Breast epithelium (tissue), 4 donors: Measurements from ENCODE around the gene ARMH1. TPM values are rescaled to one million over a fixed set of nuclear protein-coding genes. Genes with fewer than 3 reads are reported as not detected.
"Not testable (repeated sequence)": the region's sequence is repeated elsewhere in the genome, so short reads cannot be mapped to it uniquely, and the experiment has no call there.

Experiments
- DNase-seq, 2 donors: peaks; one replicate each; pipeline ENCODE4 v3.0.0-alpha.2; 2019; ENCODE audit warnings: low spot score in 2 of 2
- H3K27ac ChIP-seq, 2 donors: fragments of 200-600 bp; sonication (generic) in 1 of 2; one replicate each; pipeline ENCODE4 v1.5.1; 2016 to 2019; ENCODE audit warnings: mild to moderate bottlenecking in 1 of 2
- H3K27me3 ChIP-seq, 2 donors: fragments of 200-600 bp; sonication (generic) in 1 of 2; one replicate each; pipeline versions ENCODE4 v1.5.1 to v1.6.0; 2017 to 2019; ENCODE audit warnings: control low read depth in 1 of 2, mild to moderate bottlenecking in 1 of 2
- H3K36me3 ChIP-seq: fragments of 200-600 bp; one replicate; pipeline ENCODE4 v1.5.1; 2019
- H3K4me1 ChIP-seq, 2 donors: fragments of 200-600 bp; sonication (generic); one replicate each; pipeline ENCODE4 v1.5.1; 2016 to 2019; ENCODE audit warnings: control low read depth in 1 of 2
- H3K4me3 ChIP-seq, 3 donors: fragments of 200-600 bp; sonication (generic); 1 replicate in 2 of 3; 2 replicates in 1 of 3; pipeline ENCODE4 v1.5.1; 2016 to 2019; ENCODE audit warnings: mild to moderate bottlenecking in 3 of 3, moderate library complexity in 2 of 3
- H3K9me3 ChIP-seq, 2 donors: fragments of 200-600 bp; sonication (generic) in 1 of 2; one replicate each; pipeline ENCODE4 v1.5.1; 2016 to 2019; ENCODE audit warnings: control low read depth in 1 of 2
- POLR2A ChIP-seq: fragments of 450-650 bp; IDR thresholded peaks from one replicate; pipeline ENCODE4 v1.6.1; 2016; ENCODE audit warnings: antibody characterized with exemption, mild to moderate bottlenecking, moderate library complexity
- POLR2AphosphoS5 ChIP-seq, 3 donors: sonication (generic); formaldehyde crosslinking; IDR thresholded peaks; one replicate each; pipeline ENCODE4 v1.6.1; 2017; ENCODE audit warnings: antibody characterized with exemption in 3 of 3
- intact Hi-C: fragments of 100-400 bp; cut with DNase I; formaldehyde crosslinking; loops from one replicate; pipeline ENCODE4 v1.15.1; 2023; ENCODE audit warnings: low total_unique reads
- total RNA-seq, 3 donors: library from RNA; depleted of rRNA; stranded (reverse); fragments of >200 nt; gene quantifications; one replicate each; pipeline ENCODE4 v1.1.0, GENCODE V29; 2016
- TF ChIP-seq, protein P1 (sequence below), 3 donors: fragments of 450-650 bp; IDR thresholded peaks; one replicate each; pipeline ENCODE4 v1.5.1; 2016 to 2017; ENCODE audit warnings: antibody characterized with exemption in 3 of 3, mild to moderate bottlenecking in 3 of 3, moderate library complexity in 3 of 3

Gene ARMH1
- total RNA-seq, 3 donors from 2014 or later: 1.8 to 3.8 (median 2.9) TPM

DNA sequence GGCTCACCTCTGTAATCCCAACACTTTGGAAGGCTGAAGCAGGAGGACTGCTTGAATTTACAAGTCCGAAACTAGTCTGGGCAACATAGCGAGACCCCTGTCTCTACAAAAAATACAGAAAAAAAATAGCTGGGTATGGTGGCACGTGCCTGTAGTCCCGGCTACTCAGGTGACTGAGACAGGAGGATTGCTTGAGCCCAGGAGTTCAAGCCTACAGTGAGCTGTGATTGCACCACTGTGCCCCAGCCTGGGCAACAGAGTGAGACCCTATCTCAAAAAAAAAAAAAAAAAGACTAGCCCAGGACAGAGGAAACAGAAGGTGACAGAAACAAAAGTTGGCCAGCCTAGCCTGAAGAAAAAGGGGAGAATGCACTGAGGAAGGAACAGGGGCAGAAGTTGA lies 21.2 kb downstream of the ARMH1 start:
- no peak overlapping the region for H3K4me3 ChIP-seq
- no peak overlapping the region for H3K27ac ChIP-seq
- no peaks in the 10 kb centered on the region for H3K4me1 ChIP-seq
- H3K36me3 ChIP-seq: no peaks in the 10 kb centered on the region
- no peak for DNase-seq
- no peaks in the 10 kb centered on the region for H3K27me3 ChIP-seq
- intact Hi-C loops: no loop called here
- H3K9me3 ChIP-seq: no peaks in the 10 kb centered on the region
- TF ChIP-seq, protein P1, sequence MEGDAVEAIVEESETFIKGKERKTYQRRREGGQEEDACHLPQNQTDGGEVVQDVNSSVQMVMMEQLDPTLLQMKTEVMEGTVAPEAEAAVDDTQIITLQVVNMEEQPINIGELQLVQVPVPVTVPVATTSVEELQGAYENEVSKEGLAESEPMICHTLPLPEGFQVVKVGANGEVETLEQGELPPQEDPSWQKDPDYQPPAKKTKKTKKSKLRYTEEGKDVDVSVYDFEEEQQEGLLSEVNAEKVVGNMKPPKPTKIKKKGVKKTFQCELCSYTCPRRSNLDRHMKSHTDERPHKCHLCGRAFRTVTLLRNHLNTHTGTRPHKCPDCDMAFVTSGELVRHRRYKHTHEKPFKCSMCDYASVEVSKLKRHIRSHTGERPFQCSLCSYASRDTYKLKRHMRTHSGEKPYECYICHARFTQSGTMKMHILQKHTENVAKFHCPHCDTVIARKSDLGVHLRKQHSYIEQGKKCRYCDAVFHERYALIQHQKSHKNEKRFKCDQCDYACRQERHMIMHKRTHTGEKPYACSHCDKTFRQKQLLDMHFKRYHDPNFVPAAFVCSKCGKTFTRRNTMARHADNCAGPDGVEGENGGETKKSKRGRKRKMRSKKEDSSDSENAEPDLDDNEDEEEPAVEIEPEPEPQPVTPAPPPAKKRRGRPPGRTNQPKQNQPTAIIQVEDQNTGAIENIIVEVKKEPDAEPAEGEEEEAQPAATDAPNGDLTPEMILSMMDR (IDR thresholded peaks at IDR 0.05): no peak
- TF ChIP-seq POLR2AphosphoS5 (IDR thresholded peaks at IDR 0.05) (no peak), POLR2A (no peak)

DNA sequence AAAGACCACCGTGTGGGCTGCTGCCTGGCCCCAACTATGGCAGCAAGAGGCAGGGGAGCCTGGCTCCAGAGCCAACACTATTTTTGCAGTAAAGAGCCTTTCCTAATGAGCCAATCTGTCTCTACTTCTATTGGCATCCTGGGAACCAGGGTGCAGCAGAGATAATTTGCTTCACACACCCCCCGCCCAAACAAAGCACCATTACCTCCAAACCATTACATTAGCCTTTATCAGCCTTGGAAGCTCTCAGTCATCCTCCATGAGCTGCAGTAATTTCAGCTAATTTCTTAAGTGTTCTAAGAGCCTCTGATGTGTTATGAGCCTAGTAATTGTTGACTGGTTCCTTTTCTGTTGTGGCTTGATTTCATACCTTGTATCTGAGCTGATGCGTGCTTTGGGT lies 21.6 kb downstream of the ARMH1 start:
- Histone ChIP-seq H3K27me3 (no peaks in the 10 kb centered on the region), H3K36me3 (no peaks in the 10 kb centered on the region), H3K27ac (no peak overlapping the region), H3K9me3 (no peaks in the 10 kb centered on the region), H3K4me1 (no peaks in the 10 kb centered on the region), H3K4me3 (no peak overlapping the region)
- DNase-seq: no peak
- intact Hi-C loops: no loop called here
- no peak for TF ChIP-seq POLR2A
- no peak for TF ChIP-seq POLR2AphosphoS5 (IDR thresholded peaks at IDR 0.05)
- TF ChIP-seq, protein P1 (IDR thresholded peaks at IDR 0.05): no peak

DNA sequence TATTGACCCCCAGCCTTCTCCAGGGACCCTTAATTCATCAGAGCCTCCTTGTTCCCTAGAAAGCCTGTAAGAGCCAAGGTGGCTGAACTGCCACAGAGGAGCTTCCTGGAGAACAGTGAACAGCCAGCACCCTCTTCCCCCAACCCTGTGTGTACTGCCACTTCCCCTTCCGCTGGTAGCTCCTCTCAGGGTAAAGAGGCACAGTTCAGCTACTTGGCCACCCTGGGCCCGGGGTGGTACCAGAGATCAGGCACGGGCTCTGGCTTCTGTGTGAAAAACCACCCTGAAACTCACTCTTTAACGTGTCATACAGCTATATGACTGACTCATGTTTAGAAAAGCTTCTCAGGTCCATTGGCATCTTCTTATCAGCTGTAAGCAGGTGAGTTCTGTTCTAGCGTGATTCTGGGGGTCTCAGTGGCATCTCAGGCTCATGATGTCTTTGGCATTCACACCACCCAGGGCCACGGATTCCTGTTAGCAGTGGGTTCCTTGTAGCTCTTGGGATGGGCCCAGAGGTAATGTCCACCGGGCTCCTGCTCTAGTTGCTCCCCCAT lies 22.4 kb downstream of the ARMH1 start:
- no peaks in the 10 kb centered on the region for H3K27me3 ChIP-seq
- TF ChIP-seq, protein P1 (IDR thresholded peaks at IDR 0.05): no peak
- TF ChIP-seq POLR2A (no peak), POLR2AphosphoS5 (IDR thresholded peaks at IDR 0.05) (no peak)
- H3K4me3 ChIP-seq: no peak overlapping the region
- intact Hi-C loops: no loop called here
- no peaks in the 10 kb centered on the region for H3K36me3 ChIP-seq
- no peak for DNase-seq
- H3K9me3 ChIP-seq: no peaks in the 10 kb centered on the region
- no peaks in the 10 kb centered on the region for H3K4me1 ChIP-seq
- H3K27ac ChIP-seq: no peak overlapping the region

DNA sequence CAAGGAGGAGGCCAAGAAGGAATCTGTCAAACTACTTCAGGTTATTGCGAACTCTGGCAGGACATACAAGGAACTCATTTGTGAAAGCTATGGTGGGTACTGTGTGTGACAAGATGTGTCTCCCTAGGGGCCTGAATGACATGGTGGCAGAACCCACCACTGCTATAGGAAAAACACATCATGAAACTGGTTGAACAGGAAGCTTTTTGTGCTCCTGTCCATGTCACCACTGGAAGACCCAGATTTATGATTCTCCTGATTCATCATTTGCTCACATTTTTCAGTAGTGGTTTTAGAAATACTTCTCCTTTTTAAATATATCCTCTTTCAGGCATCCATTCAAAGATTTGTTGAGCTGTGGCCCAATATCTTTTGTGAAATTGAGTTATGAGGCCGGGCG lies 23.6 kb downstream of the ARMH1 start:
- no peaks in the 10 kb centered on the region for H3K36me3 ChIP-seq
- no peak for DNase-seq
- H3K9me3 ChIP-seq: no peaks in the 10 kb centered on the region
- no peak for TF ChIP-seq POLR2AphosphoS5 (IDR thresholded peaks at IDR 0.05)
- no peak for TF ChIP-seq POLR2A
- TF ChIP-seq, protein P1 (IDR thresholded peaks at IDR 0.05): no peak
- no peak overlapping the region for H3K4me3 ChIP-seq
- intact Hi-C loops: no loop called here
- H3K27ac ChIP-seq: no peak overlapping the region
- no peaks in the 10 kb centered on the region for H3K4me1 ChIP-seq
- H3K27me3 ChIP-seq: no peaks in the 10 kb centered on the region

DNA sequence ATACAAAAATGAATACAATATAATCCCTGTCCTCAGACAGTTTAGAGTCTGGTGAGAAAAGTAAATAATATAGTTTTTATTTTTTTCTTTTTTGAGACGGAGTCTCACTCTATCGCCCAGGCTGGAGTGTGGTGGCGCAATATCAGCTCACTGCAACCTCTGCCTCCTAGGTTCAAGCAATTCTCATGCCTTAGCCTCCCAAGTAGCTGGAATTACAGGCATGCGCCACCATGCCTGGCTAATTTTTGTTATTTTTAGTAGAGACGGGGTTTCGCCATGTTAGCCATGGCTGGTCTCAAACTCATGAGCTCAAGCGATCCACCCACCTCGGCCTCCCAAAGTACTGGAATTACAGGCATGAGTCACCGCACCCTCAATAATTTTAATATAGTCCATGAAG lies 24.9 kb downstream of the ARMH1 start:
- H3K9me3 ChIP-seq, H3K27me3 ChIP-seq, H3K4me1 ChIP-seq, H3K4me3 ChIP-seq, H3K36me3 ChIP-seq, DNase-seq, intact Hi-C loops, H3K27ac ChIP-seq: not testable (repeated sequence)

DNA sequence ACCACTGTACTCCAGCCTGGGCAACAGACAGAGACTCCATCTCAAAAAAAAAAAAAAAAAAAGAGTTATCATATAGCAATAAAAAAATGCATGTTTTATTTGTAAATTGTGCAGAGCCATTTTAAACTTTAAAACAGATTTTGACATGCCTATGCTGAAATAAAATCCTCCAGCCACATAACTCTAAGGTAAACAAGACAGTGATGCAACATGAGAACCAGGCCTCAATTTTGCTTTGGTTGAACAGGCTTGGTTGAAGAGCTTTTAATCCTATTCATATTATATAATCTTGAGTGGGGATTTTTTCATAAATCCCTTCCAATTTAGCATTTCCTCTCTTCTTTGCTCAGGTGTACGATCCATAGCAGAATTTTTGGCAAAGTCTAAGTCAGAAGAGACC lies 26.1 kb downstream of the ARMH1 start:
- Histone ChIP-seq H3K27me3 (no peaks in the 10 kb centered on the region), H3K4me1 (no peaks in the 10 kb centered on the region), H3K36me3 (no peaks in the 10 kb centered on the region), H3K9me3 (no peaks in the 10 kb centered on the region), H3K27ac (no peak overlapping the region), H3K4me3 (no peak overlapping the region)
- intact Hi-C loops: no loop called here
- DNase-seq: no peak
- no peak for TF ChIP-seq POLR2A
- TF ChIP-seq, protein P1 (IDR thresholded peaks at IDR 0.05): no peak
- TF ChIP-seq POLR2AphosphoS5 (IDR thresholded peaks at IDR 0.05): no peak
